Activated T-cell treated with anti-CD3 and anti-CD28 coated beads for 48 hours (primary cell): ENCODE data around the gene HPX.

Experiments
- DNase-seq: peaks from one replicate; pipeline ENCODE4 v3.0.0-alpha.2; 2020; ENCODE audit warnings: low read depth

The HPX gene

GRCh38 chr11:6459099-6459450 is 18.3 kb upstream of the HPX start:
- DNase-seq = no peak

GRCh38 chr11:6458352-6459098 is 17.7 kb upstream of the HPX start:
- no peak for DNase-seq

- DNase-seq = no peak
Measured at GRCh38 chr11:6457581-6458320, 17.0 kb upstream of the HPX start.

- no peak for DNase-seq
Measured at GRCh38 chr11:6456361-6457073, 15.7 kb upstream of the HPX start.

- no peak for DNase-seq
Measured at GRCh38 chr11:6455070-6455469, 14.3 kb upstream of the HPX start.

- no peak for DNase-seq
Measured at GRCh38 chr11:6453152-6453551, 12.4 kb upstream of the HPX start.

GRCh38 chr11:6452219-6452618 is 11.4 kb upstream of the HPX start:
- DNase-seq = no peak

GRCh38 chr11:6448574-6448973 is 7.8 kb upstream of the HPX start:
- no peak for DNase-seq

GRCh38 chr11:6443269-6444003 is 2.6 kb upstream of the HPX start:
- peak; percentile 42 for DNase-seq

GRCh38 chr11:6442441-6442840 is 1.7 kb upstream of the HPX start:
- DNase-seq = no peak

- no peak for DNase-seq
Measured at GRCh38 chr11:6438979-6439571, 1.7 kb downstream of the HPX start.

GRCh38 chr11:6437993-6438392 is 2.8 kb downstream of the HPX start:
- DNase-seq = no peak

- no peak for DNase-seq
Measured at GRCh38 chr11:6437423-6437822, 3.4 kb downstream of the HPX start.

- no peak for DNase-seq
Measured at GRCh38 chr11:6433998-6434660, 6.7 kb downstream of the HPX start.

- DNase-seq = no peak
Measured at GRCh38 chr11:6431861-6432260, 8.9 kb downstream of the HPX start.

- DNase-seq = no peak
Measured at GRCh38 chr11:6427516-6427915, 13.3 kb downstream of the HPX start.

- no peak for DNase-seq
Measured at GRCh38 chr11:6420677-6421076, 20.1 kb downstream of the HPX start.

- DNase-seq = peak; percentile 78
Measured at GRCh38 chr11:6419009-6419631, 21.7 kb downstream of the HPX start, which contains the start of gene APBB1. Gene APBB1, minus strand, starts transcription at chr11:6419094. Its CDS starts 7,747 bp downstream, at chr11:6411347.

- no peak for DNase-seq
Measured at GRCh38 chr11:6418557-6419008, 22.2 kb downstream of the HPX start.

- DNase-seq = no peak
Measured at GRCh38 chr11:6417907-6418556, 22.8 kb downstream of the HPX start.
